HG03175 (cell line): ENCODE measurements around the gene CCM2.

Experiments
- ATAC-seq: cut with Tn5 transposase; IDR thresholded peaks from one replicate; pipeline ENCODE4 v1.9.1; 2021; ENCODE audit warnings: mild to moderate bottlenecking, moderate library complexity; ENCODE audit not compliant: unreplicated experiment

Gene CCM2

GRCh38 chr7:45000093-45001032 lies at the start of gene CCM2:
Gene CCM2 (plus strand): TSS chr7:45000201. CDS start chr7:45000334, 133 bp downstream.
- no peak for ATAC-seq

- no peak for ATAC-seq
Measured at GRCh38 chr7:44953156-44953555, 46.8 kb upstream of the CCM2 start.

GRCh38 chr7:44955733-44956132 lies 44.3 kb upstream of the CCM2 start:
- no peak for ATAC-seq

- ATAC-seq: no peak
Measured at GRCh38 chr7:44956157-44956766, 43.7 kb upstream of the CCM2 start.

GRCh38 chr7:44958645-44959344 lies 41.2 kb upstream of the CCM2 start:
- no peak for ATAC-seq

- no peak for ATAC-seq
Measured at GRCh38 chr7:44959433-44959951, 40.5 kb upstream of the CCM2 start.

- ATAC-seq: no peak
Measured at GRCh38 chr7:44960011-44960580, 39.9 kb upstream of the CCM2 start.

GRCh38 chr7:44961844-44962482 lies 38.0 kb upstream of the CCM2 start:
- no peak for ATAC-seq

GRCh38 chr7:44962483-44963251 lies 37.3 kb upstream of the CCM2 start:
- ATAC-seq: no peak

- ATAC-seq: no peak
Measured at GRCh38 chr7:44963364-44964290, 36.4 kb upstream of the CCM2 start.

GRCh38 chr7:44964384-44964830 lies 35.6 kb upstream of the CCM2 start:
- no peak for ATAC-seq

GRCh38 chr7:44964831-44965440 lies 35.1 kb upstream of the CCM2 start:
- no peak for ATAC-seq

GRCh38 chr7:44965441-44965903 lies 34.5 kb upstream of the CCM2 start:
- ATAC-seq: no peak

- ATAC-seq: no peak
Measured at GRCh38 chr7:44965937-44966730, 33.9 kb upstream of the CCM2 start.

- no peak for ATAC-seq
Measured at GRCh38 chr7:44966731-44967538, 33.1 kb upstream of the CCM2 start.
